Activated CD8-positive, alpha-beta memory T cell treated with anti-CD3 and anti-CD28 coated beads for 4 hours (primary cell): ENCODE data around the gene CYP8B1.

Experiments used
- DNase-seq, 2 donors: peaks; one replicate each; pipeline ENCODE4 v3.0.0-alpha.2; 2020; ENCODE audit warnings: low read depth in 2 of 2

CYP8B1 gene

GRCh38 chr3:42852441-42852840 lies 23.2 kb downstream of the CYP8B1 start:
- no peak for DNase-seq

- DNase-seq, result no peak
Observed at GRCh38 chr3:42851228-42851834, 24.3 kb downstream of the CYP8B1 start.

GRCh38 chr3:42850263-42850662 lies 25.4 kb downstream of the CYP8B1 start:
- DNase-seq, result no peak

- no peak for DNase-seq
Observed at GRCh38 chr3:42849017-42849416, 26.7 kb downstream of the CYP8B1 start.

GRCh38 chr3:42847731-42848130 lies 27.9 kb downstream of the CYP8B1 start:
- DNase-seq, result no peak

GRCh38 chr3:42846685-42847522 lies 28.8 kb downstream of the CYP8B1 start:
- no peak for DNase-seq

- DNase-seq, result no peak
Observed at GRCh38 chr3:42844815-42845214, 30.9 kb downstream of the CYP8B1 start.

GRCh38 chr3:42844412-42844713 lies 31.3 kb downstream of the CYP8B1 start:
- no peak for DNase-seq

- DNase-seq, result no peak
Observed at GRCh38 chr3:42843713-42844411, 31.8 kb downstream of the CYP8B1 start.

GRCh38 chr3:42841332-42841731 lies 34.3 kb downstream of the CYP8B1 start:
- no peak for DNase-seq

- DNase-seq, result no peak
Observed at GRCh38 chr3:42839616-42840015, 36.1 kb downstream of the CYP8B1 start.

- DNase-seq, result no peak
Observed at GRCh38 chr3:42838571-42838970, 37.1 kb downstream of the CYP8B1 start.

- DNase-seq, result no peak
Observed at GRCh38 chr3:42836150-42837123, 39.2 kb downstream of the CYP8B1 start.

GRCh38 chr3:42831321-42831713 lies 44.4 kb downstream of the CYP8B1 start:
- DNase-seq, result peak; percentile 29 to 34

- DNase-seq, result no peak
Observed at GRCh38 chr3:42830437-42831320, 45.0 kb downstream of the CYP8B1 start.

- no peak for DNase-seq
Observed at GRCh38 chr3:42829628-42830436, 45.8 kb downstream of the CYP8B1 start.

- no peak for DNase-seq
Observed at GRCh38 chr3:42829083-42829627, 46.5 kb downstream of the CYP8B1 start.

- no peak for DNase-seq
Observed at GRCh38 chr3:42827654-42828053, 48.0 kb downstream of the CYP8B1 start.

GRCh38 chr3:42827023-42827422 lies 48.7 kb downstream of the CYP8B1 start:
- no peak for DNase-seq

- DNase-seq, result no peak
Observed at GRCh38 chr3:42826141-42826540, 49.5 kb downstream of the CYP8B1 start.
